ENCODE data around the gene RNLS. TPM values are rescaled to one million over a fixed set of nuclear protein-coding genes. Genes with fewer than 3 reads are reported as not detected.

RNLS gene
- total and polyA plus RNA-seq, 2 of the 4 experiments (the other 2 are of a cell fraction) = 4.5 to 7.0 TPM

DNA sequence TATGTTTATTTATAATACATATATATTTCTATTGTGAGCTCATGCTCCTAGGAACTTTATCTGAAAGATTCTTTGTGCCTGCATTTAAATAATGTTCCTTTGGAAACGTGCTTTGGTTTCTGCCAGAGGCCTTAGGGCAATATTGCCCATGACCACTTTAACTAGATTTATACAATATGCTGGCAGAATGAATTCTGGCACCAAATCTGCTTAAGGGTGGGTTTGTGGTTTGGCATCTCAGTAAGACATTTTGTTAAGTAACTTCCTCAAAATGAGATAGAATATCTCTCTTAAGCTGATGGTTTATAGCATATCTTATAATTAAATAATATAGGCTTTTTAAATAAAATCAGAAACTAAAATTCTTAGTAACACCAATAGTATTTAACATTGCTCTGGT lies 252.9 kb downstream of the RNLS start:
- no TSS peak for BruUV-seq (replicated peaks)

More for the DNA sequence above, 252.9 kb downstream of the RNLS start:
- H2BK120ac ChIP-seq (ENCODE audit: low read depth, low read length) = no peak overlapping the region
- ATAC-seq (ENCODE audit: low read depth) (no peak), DNase-seq (no peak)
- H3K9ac ChIP-seq (ENCODE audit: low read depth, low read length) = no peak overlapping the region
- H3K27me3 ChIP-seq (ENCODE audit: control insufficient read depth, insufficient read depth, low read length) = no peaks in the 10 kb centered on the region
- no peaks in the 10 kb centered on the region for H3K79me1 ChIP-seq (ENCODE audit: low read depth in 1 of 2, low read length in 2 of 2)
- WGBS, 2 experiments (ENCODE audit: extremely low coverage in 2 of 2, insufficient read length in 1 of 2) = no CpG with 5 or more reads among the region's 1 CpG
- H2BK15ac ChIP-seq (ENCODE audit: low read depth, low read length) = no peak overlapping the region
- H2BK5ac ChIP-seq (ENCODE audit: low read depth, low read length, poor library complexity, severe bottlenecking) = no peak overlapping the region
- H2AK5ac ChIP-seq (ENCODE audit: low read depth, low read length) = no peak overlapping the region
- no peak overlapping the region for H3K4me3 ChIP-seq (ENCODE audit: insufficient read depth, low read depth, low read length)
- ChIA-PET CTCF (no interaction called here), POLR2A (ENCODE audit: unreplicated experiment) (no interaction called here)
- dilution Hi-C loops (cut with HindIII; ENCODE audit: low sequenced_read_pairs, unreplicated experiment) (no loop called here), intact Hi-C loops (cut with micrococcal nuclease) (no loop called here), in situ Hi-C loops (cut with MboI; ENCODE audit: low sequenced_read_pairs) (no loop called here)
- no peak overlapping the region for H3K56ac ChIP-seq (ENCODE audit: extremely low read depth, insufficient read depth, low read length)
- no peak overlapping the region for H4K8ac ChIP-seq (ENCODE audit: low read depth in 2 of 2, low read length in 2 of 2)
- H3K4me1 ChIP-seq (ENCODE audit: control insufficient read depth, insufficient read depth, low read length) = no peaks in the 10 kb centered on the region
- H3K23ac ChIP-seq (ENCODE audit: low read depth, low read length) = no peak overlapping the region
- no peak overlapping the region for H3K14ac ChIP-seq (replicated peaks; ENCODE audit: low read depth, low read length)
- no peak for TF ChIP-seq MAZ (IDR thresholded peaks at IDR 0.05; ENCODE audit: borderline replicate concordance, low read depth, low read length)
- TF ChIP-seq, protein P1, sequence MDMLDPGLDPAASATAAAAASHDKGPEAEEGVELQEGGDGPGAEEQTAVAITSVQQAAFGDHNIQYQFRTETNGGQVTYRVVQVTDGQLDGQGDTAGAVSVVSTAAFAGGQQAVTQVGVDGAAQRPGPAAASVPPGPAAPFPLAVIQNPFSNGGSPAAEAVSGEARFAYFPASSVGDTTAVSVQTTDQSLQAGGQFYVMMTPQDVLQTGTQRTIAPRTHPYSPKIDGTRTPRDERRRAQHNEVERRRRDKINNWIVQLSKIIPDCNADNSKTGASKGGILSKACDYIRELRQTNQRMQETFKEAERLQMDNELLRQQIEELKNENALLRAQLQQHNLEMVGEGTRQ (IDR thresholded peaks at IDR 0.05; ENCODE audit: low read depth, low read length) = no peak
- TF ChIP-seq, protein P2, sequence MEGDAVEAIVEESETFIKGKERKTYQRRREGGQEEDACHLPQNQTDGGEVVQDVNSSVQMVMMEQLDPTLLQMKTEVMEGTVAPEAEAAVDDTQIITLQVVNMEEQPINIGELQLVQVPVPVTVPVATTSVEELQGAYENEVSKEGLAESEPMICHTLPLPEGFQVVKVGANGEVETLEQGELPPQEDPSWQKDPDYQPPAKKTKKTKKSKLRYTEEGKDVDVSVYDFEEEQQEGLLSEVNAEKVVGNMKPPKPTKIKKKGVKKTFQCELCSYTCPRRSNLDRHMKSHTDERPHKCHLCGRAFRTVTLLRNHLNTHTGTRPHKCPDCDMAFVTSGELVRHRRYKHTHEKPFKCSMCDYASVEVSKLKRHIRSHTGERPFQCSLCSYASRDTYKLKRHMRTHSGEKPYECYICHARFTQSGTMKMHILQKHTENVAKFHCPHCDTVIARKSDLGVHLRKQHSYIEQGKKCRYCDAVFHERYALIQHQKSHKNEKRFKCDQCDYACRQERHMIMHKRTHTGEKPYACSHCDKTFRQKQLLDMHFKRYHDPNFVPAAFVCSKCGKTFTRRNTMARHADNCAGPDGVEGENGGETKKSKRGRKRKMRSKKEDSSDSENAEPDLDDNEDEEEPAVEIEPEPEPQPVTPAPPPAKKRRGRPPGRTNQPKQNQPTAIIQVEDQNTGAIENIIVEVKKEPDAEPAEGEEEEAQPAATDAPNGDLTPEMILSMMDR (conservative IDR thresholded peaks at IDR 0.05; ENCODE audit: low read depth, low read length) = no peak
- H2AFZ ChIP-seq (replicated peaks; ENCODE audit: low read length, poor library complexity) = no peak overlapping the region
- H3K4me2 ChIP-seq (ENCODE audit: low read depth, low read length) = no peak overlapping the region
- no peak overlapping the region for H3K27ac ChIP-seq (ENCODE audit: insufficient read depth, low read length)
- no peaks in the 10 kb centered on the region for H3K36me3 ChIP-seq (ENCODE audit: control insufficient read depth, insufficient read depth, low read length)
- no peaks in the 10 kb centered on the region for H3K9me3 ChIP-seq (ENCODE audit: control insufficient read depth, insufficient read depth, low read length)
- H2BK20ac ChIP-seq (ENCODE audit: low read depth, low read length) = no peak overlapping the region
- H2AK9ac ChIP-seq (replicated peaks; ENCODE audit: low read depth, low read length, poor library complexity) = no peak overlapping the region
- H4K5ac ChIP-seq (ENCODE audit: low read depth, low read length) = no peak overlapping the region
- H3K4ac ChIP-seq (ENCODE audit: low read depth, low read length) = no peak overlapping the region
- H4K20me1 ChIP-seq (ENCODE audit: insufficient read depth, low read length) = no peaks in the 10 kb centered on the region
- no peaks in the 10 kb centered on the region; the same call in 1 of the 2 replicates for H3K9me1 ChIP-seq (ENCODE audit: insufficient read depth, low read length)
- no peak overlapping the region for H3K18ac ChIP-seq (ENCODE audit: low read depth, low read length)
- no peak overlapping the region for H4K91ac ChIP-seq (ENCODE audit: insufficient read depth, low read depth, low read length)

All from IMR-90 (cell line).